B cell (primary cell): ENCODE data around the gene IGF1R. TPM values are rescaled to one million over a fixed set of nuclear protein-coding genes. Genes with fewer than 3 reads are reported as not detected.

Experiments
- ATAC-seq: fragments of 200-7000 bp; cut with Tn5 transposase; one replicate; pipeline ENCODE4 v1.10.0; 2021; ENCODE audit warnings: low read depth, mild to moderate bottlenecking, moderate number of reproducible peaks, moderate library complexity
- CTCF ChIA-PET: fragments of 350-600 bp; sonication (Branson Sonifier 250); formaldehyde crosslinking; loops from one replicate; lab custom pipeline; 2021; ENCODE audit warnings: antibody characterized with exemption, inconsistent platforms; lab: Charles Lee
- POLR2A ChIA-PET: fragments of 350-600 bp; sonication (Branson Sonifier 250); formaldehyde crosslinking; loops from one replicate; lab custom pipeline; 2021; ENCODE audit warnings: antibody characterized with exemption; lab: Charles Lee
- DNase-seq: peaks from one replicate; pipeline ENCODE4 v3.0.0; 2013
- H2AFZ ChIP-seq: 2 replicates; pipeline ENCODE4 v1.6.1; 2012; ENCODE audit warnings: mild to moderate bottlenecking, low read depth, low read length; ENCODE audit not compliant: insufficient read depth, poor library complexity, severe bottlenecking
- H3K27ac ChIP-seq, 2 donors: 1 replicate in 1 of 2; 2 replicates in 1 of 2; pipeline ENCODE4 v1.5.1; 2012 to 2013; ENCODE audit warnings: low read length in 2 of 2, mild to moderate bottlenecking in 2 of 2, moderate library complexity in 1 of 2
- H3K27me3 ChIP-seq, 4 experiments: fragments of 200-600 bp in 1 of 4; sonication (generic) in 1 of 4; replicated peaks in 1 of 4; 1 replicate in 2 of 4; 2 replicates in 2 of 4; pipeline versions ENCODE4 v1.6.1 to v1.7.0; 2013 to 2016; ENCODE audit warnings: low read length in 3 of 4, mild to moderate bottlenecking in 2 of 4, mixed read lengths in 1 of 4, moderate library complexity in 1 of 4; ENCODE audit not compliant: insufficient read depth in 4 of 4, control insufficient read depth in 3 of 4; ENCODE audit errors: control extremely low read depth in 1 of 4
- H3K36me3 ChIP-seq, 2 experiments: replicated peaks in 1 of 2; 1 replicate in 1 of 2; 2 replicates in 1 of 2; pipeline versions ENCODE4 v1.6.1 to v1.7.1; 2013; ENCODE audit warnings: low read length in 1 of 2; ENCODE audit not compliant: insufficient read depth in 2 of 2, control insufficient read depth in 1 of 2; ENCODE audit errors: control extremely low read depth in 1 of 2, extremely low read depth in 1 of 2
- H3K4me1 ChIP-seq, 2 donors: fragments of 200-600 bp in 1 of 2; sonication (generic) in 1 of 2; 1 replicate in 1 of 2; 2 replicates in 1 of 2; pipeline versions ENCODE4 v1.5.1 to v1.6.1; 2013 to 2017; ENCODE audit warnings: low read length in 2 of 2; ENCODE audit not compliant: control insufficient read depth in 2 of 2, insufficient read depth in 2 of 2
- H3K4me2 ChIP-seq: replicated peaks from 2 replicates; pipeline ENCODE3; 2012; ENCODE audit warnings: mild to moderate bottlenecking, low read depth, low read length; ENCODE audit not compliant: poor library complexity, severe bottlenecking
- H3K4me3 ChIP-seq, 5 experiments: fragments of 200-600 bp in 1 of 5; sonication (generic) in 1 of 5; 1 replicate in 3 of 5; 2 replicates in 2 of 5; pipeline versions ENCODE4 v1.5.1 to v1.7.0; 2011 to 2016; ENCODE audit warnings: low read length in 4 of 5, mild to moderate bottlenecking in 4 of 5, low read depth in 2 of 5, control low read depth in 1 of 5, moderate library complexity in 1 of 5; ENCODE audit not compliant: insufficient read depth in 1 of 5; ENCODE audit errors: control extremely low read depth in 1 of 5, extremely low read depth in 1 of 5
- H3K79me2 ChIP-seq: fragments of 200-600 bp; sonication (generic); one replicate; pipeline ENCODE4 v1.6.0; 2016; ENCODE audit warnings: low read length; ENCODE audit not compliant: control insufficient read depth, insufficient read depth
- H3K9ac ChIP-seq: fragments of 200-600 bp; sonication (generic); 2 replicates; pipeline ENCODE4 v1.6.1; 2017; ENCODE audit warnings: mild to moderate bottlenecking, low read length, moderate library complexity
- H3K9me3 ChIP-seq, 3 donors: one replicate each; pipeline versions ENCODE4 v1.6.1 to v1.7.1; 2013; ENCODE audit warnings: low read length in 2 of 3; ENCODE audit not compliant: control insufficient read depth in 2 of 3, insufficient read depth in 1 of 3; ENCODE audit errors: control extremely low read depth in 1 of 3
- H4K20me1 ChIP-seq: 2 replicates; pipeline ENCODE4 v1.6.0; 2012; ENCODE audit warnings: mild to moderate bottlenecking, low read length; ENCODE audit not compliant: insufficient read depth, control insufficient read depth, poor library complexity, severe bottlenecking
- H3K27ac Mint-ChIP-seq: one replicate; pipeline ENCODE4 v1.8.0; 2021; ENCODE audit warnings: mixed read lengths
- H3K27me3 Mint-ChIP-seq: one replicate; pipeline ENCODE4 v1.8.0; 2021; ENCODE audit warnings: mixed read lengths
- H3K4me1 Mint-ChIP-seq: one replicate; pipeline ENCODE4 v1.8.0; 2021; ENCODE audit warnings: mixed read lengths
- H3K4me3 Mint-ChIP-seq: one replicate; pipeline ENCODE4 v1.8.0; 2021; ENCODE audit warnings: mixed read lengths
- H3K9me3 Mint-ChIP-seq: one replicate; pipeline ENCODE4 v1.8.0; 2022; ENCODE audit warnings: mixed read lengths; ENCODE audit not compliant: insufficient read depth
- EZH2 ChIP-seq: IDR thresholded peaks from 2 replicates; pipeline ENCODE4 v1.6.1; 2012; ENCODE audit warnings: borderline replicate concordance, low read depth, mild to moderate bottlenecking, moderate library complexity, low read length; ENCODE audit not compliant: insufficient read depth, poor library complexity, severe bottlenecking
- WGBS: methylation state at CpG from one replicate; pipeline ENCODE4 v1.1.5; 2013; ENCODE audit warnings: missing lambda C conversion rate; ENCODE audit not compliant: insufficient coverage; 5-methylcytosine and 5-hydroxymethylcytosine counted together
- intact Hi-C: fragments of 100-400 bp; cut with micrococcal nuclease; formaldehyde crosslinking; loops from one replicate; pipeline ENCODE4 v1.10.0; 2022
- polyA plus RNA-seq: library from polyadenylated mRNA; depleted of rRNA; stranded (reverse); fragments of >200 nt; gene quantifications from 2 replicates; pipeline ENCODE4 v1.2.3, GENCODE V29; 2012
- total RNA-seq, 2 donors: library from RNA; stranded (reverse); fragments of 120-200 nt in 1 of 2; gene quantifications; 1 replicate in 1 of 2; 2 replicates in 1 of 2; pipeline versions ENCODE4 v1.2.3 to v1.2.4, GENCODE V29; 2013 to 2022
- TF ChIP-seq, protein P1 (sequence below): fragments of 200-600 bp; IDR thresholded peaks from one replicate; pipeline ENCODE4 v1.8.0; 2022; ENCODE audit warnings: antibody characterized with exemption, mild to moderate bottlenecking

Gene IGF1R
- total and polyA plus RNA-seq, 2 donors (not counting 1 experiment from before 2014, with no cell fraction given): 5.4 to 23.1 TPM

DNA sequence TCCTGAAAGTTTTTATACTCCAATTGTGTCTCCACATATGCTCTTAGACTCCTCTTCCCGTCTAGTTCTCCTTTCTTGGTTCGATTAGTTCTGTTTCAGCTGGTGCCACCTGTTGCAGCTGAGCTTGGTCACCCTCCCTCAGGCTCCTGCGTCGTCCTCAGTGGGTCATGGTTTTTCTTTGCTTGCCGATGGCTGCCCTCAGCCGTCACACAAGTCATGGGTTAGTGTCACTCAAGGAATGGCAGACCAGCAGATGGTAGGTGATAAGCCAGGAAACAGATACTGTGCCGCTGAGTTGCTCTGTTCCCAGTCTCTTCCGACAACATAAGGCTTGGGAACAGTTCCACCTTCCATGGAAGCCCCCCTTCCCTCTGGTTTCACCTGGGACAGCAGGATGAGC is 109.9 kb downstream of the IGF1R start:
- H3K27me3 ChIP-seq: peaks cover 0 to 4% (median 0%) of the 10 kb centered on the region in 4 experiments
- Mint-ChIP-seq H3K27ac (no peak overlapping the region), H3K9me3 (no peaks in the 10 kb centered on the region), H3K4me1 (peaks cover 6% of the 10 kb centered on the region), H3K27me3 (no peaks in the 10 kb centered on the region), H3K4me3 (no peak overlapping the region)
- H3K4me2 ChIP-seq: no peak overlapping the region
- no peaks in the 10 kb centered on the region for H3K9me3 ChIP-seq
- WGBS: 53% methylated on average over 8 of the region's 8 CpGs
- no peak overlapping the region for H2AFZ ChIP-seq
- H3K4me1 ChIP-seq: no peaks in the 10 kb centered on the region
- intact Hi-C loops: no loop called here
- DNase-seq: no peak
- ATAC-seq: no peak
- POLR2A ChIA-PET: no interaction called here
- no peak for TF ChIP-seq EZH2
- TF ChIP-seq, protein P1, sequence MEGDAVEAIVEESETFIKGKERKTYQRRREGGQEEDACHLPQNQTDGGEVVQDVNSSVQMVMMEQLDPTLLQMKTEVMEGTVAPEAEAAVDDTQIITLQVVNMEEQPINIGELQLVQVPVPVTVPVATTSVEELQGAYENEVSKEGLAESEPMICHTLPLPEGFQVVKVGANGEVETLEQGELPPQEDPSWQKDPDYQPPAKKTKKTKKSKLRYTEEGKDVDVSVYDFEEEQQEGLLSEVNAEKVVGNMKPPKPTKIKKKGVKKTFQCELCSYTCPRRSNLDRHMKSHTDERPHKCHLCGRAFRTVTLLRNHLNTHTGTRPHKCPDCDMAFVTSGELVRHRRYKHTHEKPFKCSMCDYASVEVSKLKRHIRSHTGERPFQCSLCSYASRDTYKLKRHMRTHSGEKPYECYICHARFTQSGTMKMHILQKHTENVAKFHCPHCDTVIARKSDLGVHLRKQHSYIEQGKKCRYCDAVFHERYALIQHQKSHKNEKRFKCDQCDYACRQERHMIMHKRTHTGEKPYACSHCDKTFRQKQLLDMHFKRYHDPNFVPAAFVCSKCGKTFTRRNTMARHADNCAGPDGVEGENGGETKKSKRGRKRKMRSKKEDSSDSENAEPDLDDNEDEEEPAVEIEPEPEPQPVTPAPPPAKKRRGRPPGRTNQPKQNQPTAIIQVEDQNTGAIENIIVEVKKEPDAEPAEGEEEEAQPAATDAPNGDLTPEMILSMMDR: no peak
- H4K20me1 ChIP-seq: no peaks in the 10 kb centered on the region
- H3K4me3 ChIP-seq: no peak overlapping the region
- H3K9ac ChIP-seq: no peak overlapping the region
- CTCF ChIA-PET: no interaction called here
- no peak overlapping the region for H3K27ac ChIP-seq
- no peaks in the 10 kb centered on the region for H3K36me3 ChIP-seq
- no peaks in the 10 kb centered on the region for H3K79me2 ChIP-seq

DNA sequence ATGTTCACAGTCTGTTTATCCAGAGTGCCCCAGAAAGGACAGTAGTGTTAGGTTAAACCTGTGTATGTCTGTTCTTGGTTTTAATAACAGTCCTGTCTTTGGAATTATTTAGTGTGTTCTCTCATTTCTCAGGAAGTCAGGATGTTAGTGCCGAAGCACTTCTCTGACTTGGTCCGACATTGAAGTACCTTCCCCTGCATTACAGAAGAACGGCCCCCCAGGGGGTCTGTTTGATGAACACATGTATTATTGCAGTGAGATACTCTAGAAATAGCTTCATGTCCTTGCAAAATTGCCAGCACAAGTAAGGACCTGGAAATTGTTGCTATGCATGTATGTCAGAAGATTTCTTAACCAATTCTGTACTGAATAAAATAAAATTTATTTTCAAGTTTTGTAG is 110.9 kb downstream of the IGF1R start:
- no peaks in the 10 kb centered on the region for H3K9me3 Mint-ChIP-seq

More for the DNA sequence above, 110.9 kb downstream of the IGF1R start:
- Histone ChIP-seq H3K27ac (no peak overlapping the region), H3K27me3 (peaks cover 0 to 2% (median 0%) of the 10 kb centered on the region in 4 experiments), H3K4me1 (no peaks in the 10 kb centered on the region), H2AFZ (no peak overlapping the region), H3K9me3 (no peaks in the 10 kb centered on the region), H3K9ac (no peak overlapping the region), H3K4me2 (no peak overlapping the region), H4K20me1 (no peaks in the 10 kb centered on the region), H3K4me3 (no peak overlapping the region), H3K36me3 (no peaks in the 10 kb centered on the region), H3K79me2 (no peaks in the 10 kb centered on the region)
- Mint-ChIP-seq H3K27ac (no peak overlapping the region), H3K27me3 (no peaks in the 10 kb centered on the region), H3K4me1 (peaks cover 2% of the 10 kb centered on the region), H3K4me3 (no peak overlapping the region)
- POLR2A ChIA-PET: no interaction called here
- no peak for DNase-seq
- 100% methylated on average over 3 of the region's 3 CpGs for WGBS
- CTCF ChIA-PET: no interaction called here
- no peak for TF ChIP-seq EZH2
- TF ChIP-seq, protein P1: no peak
- no peak for ATAC-seq
- intact Hi-C loops: no loop called here
